ENCODE data around the gene THSD7B. TPM values are rescaled to one million over a fixed set of nuclear protein-coding genes. Genes with fewer than 3 reads are reported as not detected.

The THSD7B gene, protein sequence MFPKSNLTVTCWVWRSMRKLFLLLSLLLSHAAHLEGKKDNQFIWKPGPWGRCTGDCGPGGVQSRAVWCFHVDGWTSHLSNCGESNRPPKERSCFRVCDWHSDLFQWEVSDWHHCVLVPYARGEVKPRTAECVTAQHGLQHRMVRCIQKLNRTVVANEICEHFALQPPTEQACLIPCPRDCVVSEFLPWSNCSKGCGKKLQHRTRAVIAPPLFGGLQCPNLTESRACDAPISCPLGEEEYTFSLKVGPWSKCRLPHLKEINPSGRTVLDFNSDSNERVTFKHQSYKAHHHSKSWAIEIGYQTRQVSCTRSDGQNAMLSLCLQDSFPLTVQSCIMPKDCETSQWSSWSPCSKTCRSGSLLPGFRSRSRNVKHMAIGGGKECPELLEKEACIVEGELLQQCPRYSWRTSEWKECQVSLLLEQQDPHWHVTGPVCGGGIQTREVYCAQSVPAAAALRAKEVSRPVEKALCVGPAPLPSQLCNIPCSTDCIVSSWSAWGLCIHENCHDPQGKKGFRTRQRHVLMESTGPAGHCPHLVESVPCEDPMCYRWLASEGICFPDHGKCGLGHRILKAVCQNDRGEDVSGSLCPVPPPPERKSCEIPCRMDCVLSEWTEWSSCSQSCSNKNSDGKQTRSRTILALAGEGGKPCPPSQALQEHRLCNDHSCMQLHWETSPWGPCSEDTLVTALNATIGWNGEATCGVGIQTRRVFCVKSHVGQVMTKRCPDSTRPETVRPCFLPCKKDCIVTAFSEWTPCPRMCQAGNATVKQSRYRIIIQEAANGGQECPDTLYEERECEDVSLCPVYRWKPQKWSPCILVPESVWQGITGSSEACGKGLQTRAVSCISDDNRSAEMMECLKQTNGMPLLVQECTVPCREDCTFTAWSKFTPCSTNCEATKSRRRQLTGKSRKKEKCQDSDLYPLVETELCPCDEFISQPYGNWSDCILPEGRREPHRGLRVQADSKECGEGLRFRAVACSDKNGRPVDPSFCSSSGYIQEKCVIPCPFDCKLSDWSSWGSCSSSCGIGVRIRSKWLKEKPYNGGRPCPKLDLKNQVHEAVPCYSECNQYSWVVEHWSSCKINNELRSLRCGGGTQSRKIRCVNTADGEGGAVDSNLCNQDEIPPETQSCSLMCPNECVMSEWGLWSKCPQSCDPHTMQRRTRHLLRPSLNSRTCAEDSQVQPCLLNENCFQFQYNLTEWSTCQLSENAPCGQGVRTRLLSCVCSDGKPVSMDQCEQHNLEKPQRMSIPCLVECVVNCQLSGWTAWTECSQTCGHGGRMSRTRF (N-terminal part only)
- total RNA-seq = 30.6 TPM

DNA sequence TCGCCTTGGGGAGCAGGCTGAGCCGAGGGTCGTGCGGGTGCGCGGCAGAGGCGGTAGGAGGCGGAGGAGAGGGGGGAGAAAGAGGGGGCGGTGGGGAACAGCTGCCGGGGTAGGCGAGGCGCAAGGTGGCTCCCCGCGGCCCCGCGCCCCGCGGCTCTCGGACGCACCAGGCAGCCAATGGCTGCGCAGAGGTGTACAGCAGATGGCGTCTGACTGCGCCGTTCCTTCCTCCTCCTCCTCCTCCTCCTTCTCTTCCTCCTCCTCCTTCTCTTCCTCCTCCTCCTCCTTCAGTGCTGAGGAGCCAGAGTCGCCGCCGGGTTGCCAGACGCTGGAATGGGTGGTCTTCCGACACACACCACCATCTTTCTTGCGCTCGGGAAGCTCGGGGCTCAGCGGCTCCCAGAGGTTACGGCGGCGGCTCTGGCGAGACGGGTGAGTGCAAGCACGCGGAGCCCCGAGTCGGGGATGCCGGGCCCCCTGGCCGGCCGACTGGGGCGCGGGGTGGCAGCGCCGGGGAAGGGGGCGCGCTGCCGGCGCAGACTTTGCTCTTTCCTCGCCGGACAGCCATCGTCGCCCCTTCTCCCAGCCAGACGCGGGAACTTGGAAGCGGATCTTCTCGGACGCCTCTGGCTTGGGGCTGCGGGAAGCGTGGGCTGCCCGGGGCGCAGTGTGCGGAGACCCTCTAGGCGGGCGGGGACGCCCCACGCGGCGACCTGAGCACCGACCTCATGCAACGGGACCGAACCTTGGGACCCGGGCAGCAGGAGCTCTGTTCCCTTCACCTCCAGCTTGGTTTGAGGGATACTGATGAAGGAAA lies at the start of gene THSD7B:
Gene THSD7B (plus strand): TSS at position 290 of the 817 bp plus-strand sequence. CDS start 116,634 bp downstream, outside the sequence.

Data from camera-type eye (tissue), 1 donor.